Stomach (tissue), 4 donors: ENCODE measurements around the gene THYN1.

Experiments
- EP300 ChIP-seq: sonication (generic); formaldehyde crosslinking; IDR thresholded peaks from one replicate; pipeline ENCODE4 v1.6.1; 2017; ENCODE audit warnings: antibody characterized with exemption
- TF ChIP-seq, protein P1 (sequence below), 7 experiments: fragments of 450-650 bp in 4 of 7; fragments of 200-600 bp in 3 of 7; sonication (generic) in 3 of 7; IDR thresholded peaks; one replicate each; pipeline ENCODE4 v1.5.1; 2016 to 2019; ENCODE audit warnings: antibody characterized with exemption in 7 of 7, control low read depth in 2 of 7, mild to moderate bottlenecking in 1 of 7

- TF ChIP-seq, protein P1, sequence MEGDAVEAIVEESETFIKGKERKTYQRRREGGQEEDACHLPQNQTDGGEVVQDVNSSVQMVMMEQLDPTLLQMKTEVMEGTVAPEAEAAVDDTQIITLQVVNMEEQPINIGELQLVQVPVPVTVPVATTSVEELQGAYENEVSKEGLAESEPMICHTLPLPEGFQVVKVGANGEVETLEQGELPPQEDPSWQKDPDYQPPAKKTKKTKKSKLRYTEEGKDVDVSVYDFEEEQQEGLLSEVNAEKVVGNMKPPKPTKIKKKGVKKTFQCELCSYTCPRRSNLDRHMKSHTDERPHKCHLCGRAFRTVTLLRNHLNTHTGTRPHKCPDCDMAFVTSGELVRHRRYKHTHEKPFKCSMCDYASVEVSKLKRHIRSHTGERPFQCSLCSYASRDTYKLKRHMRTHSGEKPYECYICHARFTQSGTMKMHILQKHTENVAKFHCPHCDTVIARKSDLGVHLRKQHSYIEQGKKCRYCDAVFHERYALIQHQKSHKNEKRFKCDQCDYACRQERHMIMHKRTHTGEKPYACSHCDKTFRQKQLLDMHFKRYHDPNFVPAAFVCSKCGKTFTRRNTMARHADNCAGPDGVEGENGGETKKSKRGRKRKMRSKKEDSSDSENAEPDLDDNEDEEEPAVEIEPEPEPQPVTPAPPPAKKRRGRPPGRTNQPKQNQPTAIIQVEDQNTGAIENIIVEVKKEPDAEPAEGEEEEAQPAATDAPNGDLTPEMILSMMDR (IDR thresholded peaks at IDR 0.05), result no peak
- TF ChIP-seq EP300, result no peak
Observed at GRCh38 chr11:134267966-134268365, 14.8 kb upstream of the THYN1 start.
